Stimulated activated CD8-positive, alpha-beta memory T cell treated with anti-CD3 and anti-CD28 coated beads, Interleukin-7, amount 100 ng/mL, for 1 hour (primary cell): ENCODE measurements around the gene DGCR8.

Experiments
- DNase-seq, 2 donors: peaks; one replicate each; pipeline ENCODE4 v3.0.0-alpha.2; 2020; ENCODE audit warnings: low read depth in 2 of 2

The DGCR8 gene

DNA sequence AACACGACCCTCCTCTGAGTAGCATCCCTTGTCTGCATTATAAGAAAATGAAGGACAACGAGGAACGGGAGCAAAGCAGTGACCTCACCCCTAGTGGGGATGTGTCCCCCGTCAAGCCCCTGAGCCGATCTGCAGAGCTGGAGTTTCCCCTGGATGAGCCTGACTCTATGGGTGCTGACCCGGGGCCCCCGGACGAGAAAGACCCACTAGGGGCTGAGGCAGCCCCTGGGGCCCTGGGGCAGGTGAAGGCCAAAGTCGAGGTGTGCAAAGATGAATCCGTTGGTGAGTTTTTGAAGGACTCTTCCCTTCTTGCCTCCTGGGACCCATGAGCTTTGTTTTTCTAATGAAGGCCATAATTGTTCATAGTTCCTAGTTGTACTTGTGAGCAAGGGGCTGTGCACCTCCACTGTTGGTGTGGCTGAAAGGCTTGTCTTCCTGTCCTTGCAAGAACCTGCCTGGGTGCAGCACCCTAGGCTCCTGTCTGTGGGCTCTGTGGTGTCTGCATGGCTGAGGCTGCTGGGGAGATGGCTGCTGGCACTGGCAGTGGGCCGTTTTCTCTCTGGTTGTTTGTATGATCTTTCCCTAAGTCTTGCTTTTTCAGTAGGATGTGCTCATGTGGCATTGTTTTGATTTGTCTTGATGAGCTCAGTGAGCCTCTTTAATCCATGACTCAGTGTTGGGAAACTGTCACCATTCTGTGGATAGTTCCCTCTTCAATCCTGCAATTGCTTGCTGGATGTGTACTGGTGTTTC, 10.1 kb downstream of the DGCR8 start:
- DNase-seq, result no peak

DNA sequence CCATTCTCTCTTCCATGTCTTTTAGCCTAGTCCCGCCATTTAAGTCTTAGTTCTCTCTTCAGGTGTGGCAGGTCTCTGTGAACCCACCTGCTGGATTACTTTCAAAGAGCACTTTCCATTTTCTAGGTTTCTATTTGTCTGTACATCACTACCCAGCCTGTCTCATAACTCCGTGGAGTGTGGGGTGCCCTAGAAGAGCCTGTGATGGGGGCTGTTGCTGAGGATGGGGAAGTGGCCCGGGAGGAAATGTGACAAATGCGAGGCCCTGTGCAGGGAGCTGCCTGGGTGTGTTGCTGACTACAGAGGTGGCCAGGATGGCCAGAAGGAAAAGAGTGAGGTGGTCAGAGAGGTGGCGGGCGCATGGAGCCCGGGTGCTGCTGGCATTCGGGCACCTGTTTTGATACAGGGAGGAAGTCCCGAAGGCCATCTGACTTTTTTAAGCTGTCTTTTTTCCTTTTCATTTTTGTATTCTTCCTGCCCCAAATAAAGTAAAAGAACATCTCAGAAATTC, 10.7 kb downstream of the DGCR8 start:
- no peak for DNase-seq

DNA sequence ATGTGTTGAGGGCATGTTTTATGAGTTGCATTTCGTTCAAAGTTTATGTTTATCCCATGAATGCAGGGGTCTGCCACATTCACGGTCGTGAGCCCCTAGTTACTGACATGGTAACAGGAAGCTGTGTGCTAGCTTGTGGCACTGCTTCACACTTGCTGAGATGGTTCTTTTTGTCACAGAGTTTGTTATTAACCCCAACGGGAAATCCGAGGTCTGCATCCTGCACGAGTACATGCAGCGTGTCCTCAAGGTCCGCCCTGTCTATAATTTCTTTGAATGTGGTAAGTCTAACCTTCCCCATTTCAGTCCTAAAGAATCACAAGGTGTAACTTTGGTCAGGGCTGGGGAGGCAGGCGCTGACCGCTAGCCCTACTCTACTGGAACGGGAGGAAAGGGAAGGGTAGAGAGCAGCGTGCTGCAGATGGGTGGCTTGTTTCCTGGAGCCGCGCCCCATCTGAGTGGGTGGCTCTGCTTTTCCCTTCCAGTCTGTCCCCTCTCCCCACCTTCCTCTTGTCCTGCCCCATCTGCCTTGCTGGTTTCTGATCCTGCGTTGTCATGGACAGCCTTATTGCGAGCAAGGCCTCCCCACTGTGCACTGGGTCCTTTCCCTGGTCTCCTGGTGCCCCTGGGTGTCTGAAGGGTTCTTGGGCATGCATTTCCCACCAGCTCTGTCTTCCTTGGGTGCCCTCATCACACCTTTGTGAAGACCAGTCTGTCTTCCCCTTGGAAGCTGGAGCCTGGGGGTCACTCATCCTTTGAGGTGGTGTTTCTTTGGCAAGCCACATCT, 11.8 kb downstream of the DGCR8 start:
- DNase-seq, result no peak

- no peak for DNase-seq
These were observed 12.4 kb downstream of the DGCR8 start for GRCh38 chr22:20092477-20092854.

DNA sequence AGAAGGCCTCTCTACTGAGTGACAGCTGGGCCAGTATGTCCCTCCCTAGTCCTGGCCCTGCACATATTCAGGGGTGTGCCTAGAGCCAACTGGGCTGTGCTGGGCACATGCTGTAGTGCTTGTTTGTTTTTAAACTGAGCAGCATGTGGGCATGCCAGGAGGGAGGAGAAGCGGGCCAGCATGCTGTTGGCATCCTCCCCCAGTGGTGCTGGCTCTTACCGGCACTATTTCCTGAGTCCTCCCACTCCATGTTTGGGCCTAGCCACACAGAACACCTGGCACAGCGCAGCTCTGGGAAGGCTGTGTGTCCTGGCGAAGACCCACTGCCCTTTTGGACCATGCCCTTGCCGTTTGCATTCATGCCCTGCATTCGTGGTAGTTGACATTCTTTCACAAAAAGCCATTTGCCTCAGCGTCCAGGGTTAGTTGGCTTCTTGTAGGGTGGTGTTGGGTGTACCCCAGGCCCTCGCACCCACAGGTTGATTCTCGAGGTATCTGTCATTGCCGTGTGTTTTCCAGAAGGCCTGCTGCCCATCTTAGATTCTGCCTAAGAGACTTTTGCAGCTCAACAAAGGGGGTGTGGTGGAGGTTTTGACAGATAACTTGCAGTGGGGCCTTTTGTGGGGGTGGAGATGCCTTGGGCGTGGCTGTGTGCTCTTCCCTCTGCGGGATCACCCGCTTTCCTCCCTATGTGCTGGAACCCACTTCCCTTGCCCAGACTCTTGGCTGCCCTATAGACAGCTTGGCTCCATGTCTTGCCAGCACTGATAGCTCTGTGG, 13.6 kb downstream of the DGCR8 start:
- DNase-seq, result no peak

DNA sequence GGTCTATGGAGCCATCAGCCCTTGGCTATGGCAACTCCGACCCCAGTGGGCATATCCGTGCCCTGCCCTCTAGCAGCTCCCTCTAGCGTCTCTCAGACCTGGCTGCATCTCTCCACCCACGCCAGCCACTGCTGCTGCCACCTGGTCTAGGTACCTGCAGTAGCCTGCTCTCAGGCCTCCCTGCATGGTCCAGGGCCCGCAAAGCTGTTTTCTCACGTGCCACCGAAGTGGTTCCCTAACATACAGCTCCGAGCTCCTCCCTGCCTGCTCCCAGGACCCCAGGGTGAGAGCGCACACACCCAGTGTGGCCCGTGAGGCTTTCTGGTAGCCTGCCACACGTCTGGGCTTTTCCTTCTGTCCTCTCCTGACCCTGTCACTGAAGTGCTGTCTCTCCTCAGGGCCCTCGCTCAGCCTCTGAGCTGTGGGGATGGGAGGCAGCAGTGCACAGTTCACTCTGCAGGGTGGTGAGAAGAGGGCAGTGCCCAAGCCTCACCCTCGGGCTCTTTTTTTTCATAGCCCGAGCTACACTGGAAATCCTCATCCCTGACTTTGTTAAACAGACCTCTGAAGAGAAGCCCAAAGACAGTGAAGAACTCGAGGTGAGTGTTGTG, 14.3 kb downstream of the DGCR8 start:
- no peak for DNase-seq

GRCh38 chr22:20095521-20095920, 15.5 kb downstream of the DGCR8 start:
- no peak for DNase-seq

DNA sequence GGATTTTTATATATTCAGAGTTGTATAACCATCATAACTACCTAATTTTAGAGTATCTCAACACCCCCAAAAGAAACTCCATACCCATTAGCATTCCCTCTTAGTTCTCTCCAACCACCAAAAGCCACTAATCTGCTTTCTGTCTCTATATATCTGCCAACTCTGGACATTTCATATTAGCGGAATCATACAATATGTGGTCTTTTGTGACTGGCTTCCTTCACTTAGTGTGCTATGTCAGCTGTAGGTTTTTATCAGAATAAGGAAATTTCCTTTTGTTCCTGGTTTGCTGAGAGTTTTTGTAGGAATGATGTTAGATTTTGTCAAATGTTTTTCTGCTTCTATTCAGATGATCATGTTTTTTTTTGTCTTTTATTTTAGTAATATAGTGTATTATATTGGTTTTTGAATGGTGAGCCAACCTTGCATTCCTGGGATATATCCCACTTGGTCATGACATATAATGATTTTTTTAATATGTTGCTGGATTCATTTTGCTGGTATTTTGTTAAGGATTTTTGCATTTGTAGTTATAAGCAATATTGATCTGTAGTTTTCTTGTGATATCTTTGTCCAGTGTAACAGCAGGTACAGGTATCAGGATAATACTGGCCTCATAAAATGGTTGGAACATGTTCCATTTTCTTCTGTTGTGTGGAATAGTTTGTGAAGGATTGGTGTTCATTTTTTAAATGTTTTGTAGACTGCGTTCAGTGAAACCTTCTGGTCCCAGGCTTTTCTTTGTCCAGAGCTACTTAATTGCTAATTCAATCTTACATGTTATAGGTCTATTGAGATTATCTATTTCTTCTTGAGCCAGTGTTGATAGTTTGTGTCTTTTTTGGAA, 16.8 kb downstream of the DGCR8 start:
- DNase-seq, result no peak

DNA sequence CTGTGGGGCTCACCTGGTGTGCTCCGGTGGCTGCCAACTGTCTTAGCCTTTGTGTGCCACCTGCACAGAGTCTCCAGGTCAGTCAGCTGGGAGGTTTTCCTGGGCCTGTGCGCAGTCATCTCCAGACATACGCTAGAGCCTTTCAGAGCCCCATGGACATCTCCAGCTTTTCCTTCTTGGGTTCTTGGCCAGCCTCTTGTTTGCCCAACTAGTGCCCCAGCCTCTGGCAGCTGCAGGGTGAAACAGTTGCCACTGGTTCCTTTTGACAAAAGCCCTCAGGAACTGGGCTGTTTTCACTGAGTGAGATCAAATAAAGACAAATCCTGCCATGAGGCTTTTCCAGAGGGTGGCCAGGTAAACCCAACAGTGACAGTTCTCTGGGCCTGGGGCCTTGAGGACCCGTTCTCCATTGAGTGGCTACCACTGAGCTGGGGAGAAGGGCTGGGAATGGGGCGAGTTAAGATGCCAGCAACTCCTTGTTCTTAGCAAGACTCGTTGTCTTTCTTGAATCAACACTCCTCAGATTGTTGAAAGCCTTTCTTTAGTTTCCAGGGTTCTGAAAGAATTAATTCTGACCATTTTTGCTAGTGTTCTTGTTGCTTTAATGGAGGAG, 19.2 kb downstream of the DGCR8 start:
- DNase-seq, result no peak

DNA sequence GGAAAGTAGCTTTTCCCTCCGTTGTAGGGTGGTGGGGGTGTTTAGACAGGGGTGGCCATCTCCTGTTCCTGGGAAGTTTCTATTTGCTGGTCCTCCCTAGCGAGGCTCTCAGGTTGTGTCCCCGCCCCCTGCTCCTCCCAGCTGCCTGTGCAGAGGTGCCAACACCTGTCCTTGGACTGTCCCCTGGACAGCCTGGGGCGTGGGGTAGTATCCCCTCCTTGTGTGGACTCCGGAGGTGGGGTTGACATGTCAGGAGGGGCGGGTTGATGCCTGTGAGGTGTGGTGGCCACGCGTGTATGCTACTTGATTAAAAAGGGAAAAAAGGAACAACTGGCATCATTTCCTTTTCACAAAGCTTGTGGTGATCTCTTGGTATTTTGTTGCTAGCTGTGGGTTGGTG, 21.6 kb downstream of the DGCR8 start:
- DNase-seq, result no peak

GRCh38 chr22:20102203-20102780, 22.3 kb downstream of the DGCR8 start:
- no peak for DNase-seq

DNA sequence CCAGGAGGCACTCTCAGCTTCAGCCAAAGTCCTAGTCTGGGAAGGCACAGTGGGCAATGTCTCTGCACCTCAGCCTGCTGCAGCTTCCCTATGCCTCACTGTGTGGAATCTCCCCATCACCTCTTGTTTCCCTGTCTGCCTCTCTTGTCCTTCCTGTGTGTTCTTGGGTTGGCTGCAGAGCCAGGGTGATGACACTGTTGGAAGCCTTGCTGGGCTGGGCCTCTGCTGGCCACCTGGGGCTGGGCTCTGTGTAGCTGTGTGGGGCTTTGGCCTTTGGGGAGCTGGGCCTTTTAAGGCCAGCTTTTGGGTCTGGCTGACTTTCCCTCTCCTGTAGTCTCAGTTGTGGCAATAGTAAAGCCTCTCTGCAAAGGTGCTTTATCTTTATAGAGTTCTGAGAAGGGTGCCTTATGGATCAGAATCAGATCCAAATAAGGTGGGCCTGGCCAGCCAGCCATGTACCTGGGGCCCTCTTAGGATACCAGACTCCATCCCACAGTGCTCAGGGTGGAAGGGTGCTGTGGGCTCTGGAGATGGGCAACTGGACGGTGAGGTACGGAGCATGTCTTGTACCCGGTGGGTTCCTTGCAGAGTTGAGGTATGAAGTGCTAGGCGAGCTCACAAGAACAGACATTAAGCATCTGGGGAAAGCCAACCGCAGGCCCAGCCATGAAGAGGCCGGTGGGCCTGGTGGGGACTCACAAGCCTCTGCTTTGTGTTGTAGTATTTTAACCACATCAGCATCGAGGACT, 25.6 kb downstream of the DGCR8 start:
- DNase-seq, result no peak

GRCh38 chr22:20106205-20106848, 26.3 kb downstream of the DGCR8 start:
- no peak for DNase-seq

DNA sequence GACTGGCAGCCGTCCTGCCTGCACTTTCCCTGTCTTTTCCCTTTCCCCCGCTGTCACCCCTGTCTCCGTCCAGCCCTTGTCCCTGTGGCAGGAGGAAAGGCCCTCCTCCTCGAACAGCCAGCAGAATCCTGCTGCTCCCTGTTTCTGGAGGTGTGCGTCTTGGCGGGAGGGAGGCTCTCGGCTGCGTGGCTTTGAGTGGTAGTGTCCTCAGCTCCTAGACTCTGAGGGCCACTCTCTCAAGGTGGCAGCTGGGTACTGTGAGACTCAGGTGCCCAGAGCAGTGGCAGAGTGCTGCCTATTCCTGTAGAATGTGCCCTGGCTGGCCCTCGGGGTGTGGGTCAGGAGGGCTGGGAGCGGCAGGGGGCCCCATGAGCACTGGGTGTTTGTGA, 26.8 kb downstream of the DGCR8 start:
- no peak for DNase-seq

DNA sequence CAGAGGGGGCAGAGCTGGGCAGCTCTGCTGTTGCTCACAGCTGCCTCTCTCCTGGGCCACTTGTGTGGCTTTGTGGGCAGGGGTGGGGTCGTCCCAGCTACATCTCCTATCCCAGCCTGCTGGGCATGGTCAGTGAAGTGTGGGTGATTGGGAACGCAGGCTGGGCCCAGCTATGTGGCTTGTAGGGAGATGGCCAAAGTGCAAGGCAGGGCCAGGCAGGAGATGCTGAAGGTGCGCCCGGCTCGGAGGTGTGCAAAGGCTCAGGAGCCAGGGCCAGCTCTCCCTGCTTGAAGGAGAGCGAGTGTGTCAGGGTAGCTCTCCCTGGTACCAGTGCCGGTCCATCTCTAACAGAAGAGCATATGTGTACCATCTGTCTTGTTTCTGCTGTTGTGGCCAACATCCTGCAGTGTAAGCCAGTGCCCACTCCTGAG, 27.4 kb downstream of the DGCR8 start:
- DNase-seq, result no peak

GRCh38 chr22:20107951-20108756, 28.1 kb downstream of the DGCR8 start:
- DNase-seq, result no peak

DNA sequence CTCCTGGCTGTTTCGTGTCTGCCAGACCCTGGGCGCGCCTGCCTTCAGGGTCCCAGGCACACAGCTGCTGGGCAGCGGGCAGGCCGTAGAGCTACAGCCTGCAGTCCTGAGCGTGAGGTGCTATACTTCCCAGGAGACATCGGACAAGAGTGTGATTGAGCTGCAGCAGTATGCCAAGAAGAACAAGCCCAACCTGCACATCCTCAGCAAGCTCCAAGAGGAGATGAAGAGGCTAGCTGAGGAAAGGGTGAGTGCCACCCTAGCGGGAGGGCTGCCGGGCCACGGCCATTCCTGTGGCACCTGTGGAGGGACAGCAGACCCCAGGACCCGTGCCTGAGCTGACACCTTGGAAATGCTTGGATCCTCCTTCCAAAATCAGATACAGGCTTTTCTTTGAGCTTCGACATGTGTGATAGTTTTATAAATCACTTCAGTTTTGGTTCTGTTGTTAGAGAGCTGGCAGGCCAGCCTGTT, 28.8 kb downstream of the DGCR8 start:
- DNase-seq, result no peak
